Astrocyte of the hippocampus (primary cell): ENCODE data around the gene CNIH3.
A peak's percentile ranks its signal among the peaks of the same experiment; 100 is the strongest.
"Not testable (repeated sequence)": the region's sequence is repeated elsewhere in the genome, so short reads cannot be mapped to it uniquely, and the experiment has no call there.

Source experiments
- DNase-seq: peaks from one replicate; pipeline ENCODE4 v3.0.0; 2011; ENCODE audit warnings: low read depth, low spot score

The CNIH3 gene

DNA sequence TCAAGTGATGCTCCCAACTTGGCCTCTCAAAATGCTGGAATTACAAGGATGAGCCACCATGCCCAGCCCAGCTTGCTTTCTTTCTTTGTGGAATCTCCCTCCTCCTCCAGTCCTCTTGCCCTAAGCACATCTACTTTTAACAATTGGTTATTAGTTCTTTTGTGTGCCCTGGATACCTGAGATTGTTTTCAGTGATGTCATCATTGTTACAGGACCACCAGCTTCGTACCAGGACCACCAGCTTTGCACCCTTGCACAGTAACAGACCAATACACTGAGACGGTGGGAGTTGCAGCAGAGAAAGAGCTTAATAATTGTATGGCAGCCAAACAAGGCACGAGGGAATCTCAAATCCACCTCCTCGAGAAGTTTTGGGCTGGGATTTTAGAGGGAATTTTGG is 71.3 kb downstream of the CNIH3 start:
- no peak for DNase-seq

DNA sequence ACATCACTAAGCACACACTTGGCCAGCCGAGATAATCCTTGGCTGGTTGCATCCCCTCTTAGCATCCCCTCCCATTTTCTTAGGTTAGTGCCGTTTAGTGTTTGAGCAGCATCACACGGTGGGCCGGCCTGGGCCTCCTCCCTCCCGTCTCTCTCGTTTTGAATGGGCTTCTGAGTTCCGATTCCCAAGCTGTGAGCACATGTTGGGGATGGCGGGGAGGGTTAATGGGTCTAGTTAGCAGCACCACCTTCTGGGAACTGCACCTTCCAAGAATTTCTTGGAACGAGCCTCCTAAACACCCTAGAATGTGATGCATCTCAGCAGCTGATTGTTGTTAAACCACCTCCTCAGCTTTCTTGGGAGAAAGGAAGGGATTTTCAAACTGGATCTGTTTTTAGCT is 73.3 kb downstream of the CNIH3 start:
- no peak for DNase-seq

- no peak for DNase-seq
These were observed 74.5 kb downstream of the CNIH3 start for GRCh38 chr1:224690576-224690975.

GRCh38 chr1:224691148-224691925 is 75.2 kb downstream of the CNIH3 start:
- DNase-seq, result no peak

DNA sequence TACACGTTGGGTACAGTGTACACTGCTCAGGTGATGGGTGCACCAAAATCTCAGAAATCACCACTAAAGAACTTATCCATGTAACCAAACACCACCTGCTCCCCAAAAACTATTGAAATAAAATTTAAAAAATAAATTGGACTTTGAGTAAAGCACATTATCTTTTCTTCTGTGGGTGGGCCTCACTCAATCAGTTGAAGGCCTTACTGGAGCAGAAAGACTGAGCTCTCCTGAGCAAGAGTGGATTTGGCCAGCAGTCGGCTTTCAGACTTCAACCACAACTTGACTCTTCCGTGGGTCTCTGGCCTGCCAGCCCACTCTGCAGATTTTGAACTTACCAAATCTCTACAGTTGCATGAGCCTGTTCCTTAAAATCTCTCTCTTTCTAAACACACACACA is 78.9 kb downstream of the CNIH3 start:
- DNase-seq, result no peak

DNA sequence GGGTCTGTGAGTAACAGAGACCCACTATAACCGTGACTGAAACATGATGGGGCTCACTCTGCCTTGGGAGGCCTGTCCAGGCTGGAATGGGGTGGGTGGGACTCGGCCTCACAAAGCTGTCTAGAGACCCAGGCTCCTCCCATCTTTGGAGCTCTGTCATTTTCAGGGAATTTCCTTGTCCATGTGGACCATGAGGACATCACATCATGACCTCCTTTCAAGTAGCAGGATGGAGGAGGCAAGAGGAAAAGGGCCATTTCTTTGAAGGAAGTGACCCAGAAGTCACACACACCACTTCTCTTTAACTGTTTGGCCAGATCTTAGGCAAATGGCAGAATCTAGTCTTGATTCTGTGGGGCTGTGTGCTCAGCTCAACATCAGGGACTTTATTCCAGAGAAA is 79.9 kb downstream of the CNIH3 start:
- DNase-seq, result no peak

DNA sequence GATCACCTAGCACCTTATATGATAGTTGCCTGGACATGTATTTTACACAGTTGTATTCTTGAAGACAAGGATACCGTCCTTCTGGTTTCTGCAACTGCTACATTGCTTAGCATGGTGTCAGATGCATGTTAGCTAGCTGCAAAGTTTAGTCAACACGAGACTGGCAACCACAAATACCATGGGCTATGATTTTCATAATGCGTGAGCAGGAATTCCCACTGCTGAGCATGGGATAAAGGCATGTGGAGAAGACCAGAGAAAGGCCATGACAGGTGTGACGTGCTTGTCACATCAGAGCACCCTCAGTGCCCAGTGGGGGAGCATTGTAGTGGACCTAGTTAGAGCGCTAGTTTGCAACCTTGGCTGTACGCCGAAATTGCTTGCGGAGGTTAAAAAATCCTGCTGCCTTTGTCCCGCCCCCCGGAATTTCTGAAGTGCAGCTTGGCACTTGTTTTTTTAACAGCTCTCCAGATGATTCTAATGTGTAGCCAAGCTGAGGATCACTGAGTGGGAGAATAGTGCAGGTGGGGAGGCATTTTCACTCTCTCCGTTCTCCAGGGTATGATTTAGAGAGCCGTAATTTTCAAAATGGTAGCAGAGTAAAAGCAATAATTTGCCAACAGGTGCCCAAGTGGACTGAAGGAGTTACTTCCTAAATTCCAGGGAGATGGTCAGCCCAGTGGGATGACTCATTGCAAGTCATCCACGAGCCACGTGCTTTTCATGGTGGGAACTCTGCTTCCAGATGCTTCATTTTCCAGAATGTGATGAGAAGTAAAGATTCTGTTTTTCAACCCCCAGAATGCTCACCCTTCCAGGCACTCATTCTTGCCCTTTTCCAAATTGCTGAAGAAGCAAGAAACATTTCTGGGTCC is 81.0 kb downstream of the CNIH3 start:
- peak; percentile 72 for DNase-seq

DNA sequence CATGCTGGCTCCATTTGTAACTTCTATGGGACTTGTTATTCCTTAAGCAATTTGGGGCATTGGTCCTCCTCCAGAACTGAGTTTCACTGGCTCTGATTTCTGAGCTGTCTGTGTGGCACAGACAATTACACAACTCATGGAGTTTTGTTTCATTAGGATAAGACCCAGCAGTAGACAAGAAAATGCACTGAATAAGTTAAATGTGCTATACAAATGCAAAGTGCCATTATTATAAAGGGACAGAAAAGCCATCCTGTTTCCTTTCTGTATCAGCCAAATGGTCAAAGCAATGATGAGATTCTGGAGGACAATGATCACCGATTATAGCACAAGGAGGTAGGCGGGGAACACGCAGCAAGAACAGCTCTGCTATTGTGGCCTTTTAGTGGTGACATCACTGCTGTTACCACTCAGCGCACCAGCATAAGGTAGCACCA is 81.9 kb downstream of the CNIH3 start:
- DNase-seq, result peak; percentile 23

DNA sequence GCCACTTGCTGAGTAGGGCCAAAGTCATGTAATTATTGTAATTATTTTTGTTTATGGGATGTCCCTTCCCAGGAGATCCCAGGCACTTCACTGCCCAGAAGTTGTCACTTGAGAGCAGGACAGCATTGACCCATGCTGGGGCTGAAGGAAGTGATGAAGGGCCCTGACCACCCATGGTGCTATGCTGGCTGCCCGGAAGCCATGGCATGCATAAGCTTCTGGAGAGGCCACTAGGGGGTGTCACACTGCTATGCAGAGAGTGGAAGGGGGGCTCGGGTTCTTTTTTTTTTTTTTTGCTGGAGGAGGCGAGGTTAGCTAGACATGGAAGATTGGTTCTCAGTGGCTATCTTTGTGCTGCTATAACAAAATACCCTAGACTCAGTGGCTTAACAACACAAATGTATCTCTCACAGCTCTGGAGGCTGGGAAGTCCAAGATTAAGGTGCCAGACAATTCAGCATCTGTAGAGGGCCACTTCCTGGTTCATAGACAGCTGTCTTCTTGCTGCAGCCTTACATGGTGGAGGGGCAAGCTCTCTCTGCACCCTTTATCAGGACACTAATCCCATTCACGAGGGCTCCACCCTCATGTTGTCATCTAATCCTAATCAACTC is 84.9 kb downstream of the CNIH3 start:
- no peak for DNase-seq

- no peak for DNase-seq
These were observed 87.6 kb downstream of the CNIH3 start for GRCh38 chr1:224703702-224704101.

- no peak for DNase-seq
These were observed 88.1 kb downstream of the CNIH3 start for GRCh38 chr1:224704107-224704735.

- DNase-seq, result no peak
These were observed 89.5 kb downstream of the CNIH3 start for GRCh38 chr1:224705578-224705977.

GRCh38 chr1:224707843-224708725 is 92.0 kb downstream of the CNIH3 start:
- peak; percentile 74 for DNase-seq

- DNase-seq, result peak; percentile 41
These were observed 94.1 kb downstream of the CNIH3 start for GRCh38 chr1:224710196-224710595.

DNA sequence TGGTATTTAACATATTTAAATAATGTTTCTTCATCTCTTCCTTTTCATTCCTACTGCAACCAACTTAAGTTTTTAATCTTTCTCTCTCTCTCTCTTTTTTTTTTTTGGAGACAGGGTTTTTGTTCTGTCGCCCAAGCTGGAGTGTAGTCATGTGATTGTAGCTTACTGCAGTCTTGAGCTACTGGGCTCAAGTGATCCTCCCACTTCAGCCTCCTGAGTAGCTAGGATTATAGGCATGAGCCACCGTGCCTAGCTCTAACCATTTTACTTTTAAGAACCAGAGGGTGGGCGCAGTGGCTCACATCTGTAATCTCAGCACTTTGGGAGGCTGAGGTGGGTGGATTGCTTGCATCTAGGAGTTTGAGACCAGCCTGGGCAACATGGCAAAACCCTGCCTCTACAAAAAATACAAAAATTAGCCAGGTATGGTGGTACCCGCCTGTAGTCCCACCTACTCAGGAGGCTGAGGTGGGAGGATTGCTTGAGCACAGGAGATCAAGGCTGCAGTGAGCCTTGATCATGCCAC is 95.2 kb downstream of the CNIH3 start:
- DNase-seq, result not testable (repeated sequence)

DNA sequence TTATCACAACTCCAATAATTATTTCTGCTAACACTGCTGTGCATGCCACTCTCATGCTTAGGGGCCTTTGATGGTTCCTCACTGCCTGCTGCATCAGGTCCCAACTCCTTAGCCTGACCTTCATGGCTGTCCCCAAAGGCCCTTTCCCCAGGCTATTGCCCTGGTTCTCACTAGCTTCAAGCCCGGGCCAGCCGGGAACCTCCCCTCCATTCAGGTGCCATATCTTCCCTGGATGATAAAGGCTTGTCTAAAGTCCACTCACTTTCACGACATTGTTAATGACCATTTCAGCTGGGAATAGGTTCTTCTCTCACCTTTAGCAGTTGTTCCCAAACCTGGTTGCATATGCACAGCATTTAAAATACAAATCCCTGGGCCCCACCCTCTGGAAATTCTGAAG is 95.8 kb downstream of the CNIH3 start:
- no peak for DNase-seq

DNA sequence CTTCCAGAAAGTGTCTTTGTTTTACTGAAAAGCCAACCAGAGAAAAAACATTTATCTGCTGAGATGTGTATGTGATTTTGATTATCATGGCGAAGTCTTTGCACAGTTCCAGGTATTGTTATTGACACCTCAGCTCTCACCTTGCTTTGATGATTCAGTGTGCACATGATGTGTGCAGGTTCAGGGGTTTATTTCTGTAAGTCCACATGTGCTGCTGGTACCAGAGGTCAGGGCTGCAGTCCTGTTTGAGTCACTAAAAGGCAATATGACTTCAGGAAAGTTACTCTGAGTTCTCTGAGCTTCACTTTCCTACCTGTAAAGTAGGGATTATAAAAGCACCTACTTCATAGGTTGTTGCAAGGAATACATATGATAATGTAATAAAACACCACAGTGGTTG is 97.1 kb downstream of the CNIH3 start:
- DNase-seq, result no peak

- DNase-seq, result no peak
These were observed 98.4 kb downstream of the CNIH3 start for GRCh38 chr1:224714553-224714952.

DNA sequence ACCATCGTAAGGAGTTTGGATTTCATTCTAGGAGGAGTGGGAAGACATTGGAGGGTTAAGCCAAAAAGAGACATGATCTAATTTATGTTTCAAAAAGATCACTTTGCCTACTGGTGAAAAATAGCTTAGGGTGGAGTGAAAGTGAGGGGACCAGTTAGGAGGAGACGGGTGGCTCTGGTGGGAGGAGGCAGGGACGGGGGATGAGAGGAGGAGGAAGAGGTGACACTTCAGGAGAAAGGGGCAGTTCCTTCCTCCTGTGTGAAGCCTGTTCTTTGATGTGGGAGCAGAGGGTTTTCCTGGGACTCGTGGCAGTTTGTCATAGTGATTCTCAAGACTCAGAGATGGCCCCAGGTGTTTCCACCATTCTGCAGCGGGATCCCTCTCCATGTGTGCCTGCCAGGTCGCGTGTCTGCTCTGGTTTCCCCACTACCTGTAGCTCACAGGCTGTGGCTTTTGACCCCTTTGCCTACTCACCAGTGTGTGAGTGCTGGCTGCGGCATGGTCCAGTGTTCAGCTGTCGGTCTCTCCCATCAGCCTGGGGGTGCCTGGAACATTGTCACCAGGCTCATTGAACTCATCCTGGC is 102.4 kb downstream of the CNIH3 start:
- no peak for DNase-seq

- no peak for DNase-seq
These were observed 103.6 kb downstream of the CNIH3 start for GRCh38 chr1:224719716-224720115.
